HG03520 (cell line): ENCODE measurements around the gene ZNF652.
"Not testable (repeated sequence)": the region's sequence is repeated elsewhere in the genome, so short reads cannot be mapped to it uniquely, and the experiment has no call there.

Experiments used
- ATAC-seq: cut with Tn5 transposase; IDR thresholded peaks from one replicate; pipeline ENCODE4 v1.9.1; 2021; ENCODE audit warnings: mild to moderate bottlenecking, moderate library complexity; ENCODE audit not compliant: unreplicated experiment

ZNF652 gene

GRCh38 chr17:49277638-49278037, 84.4 kb downstream of the ZNF652 start:
- no peak for ATAC-seq

GRCh38 chr17:49275981-49276380, 86.1 kb downstream of the ZNF652 start:
- ATAC-seq: not testable (repeated sequence)

GRCh38 chr17:49269356-49269755, 92.7 kb downstream of the ZNF652 start:
- ATAC-seq: no peak

- ATAC-seq: no peak
These were observed 94.1 kb downstream of the ZNF652 start for GRCh38 chr17:49267912-49268311.

GRCh38 chr17:49266233-49266632, 95.8 kb downstream of the ZNF652 start:
- no peak for ATAC-seq

GRCh38 chr17:49261540-49261939, 100.5 kb downstream of the ZNF652 start:
- ATAC-seq: not testable (repeated sequence)

GRCh38 chr17:49260817-49261291, 101.2 kb downstream of the ZNF652 start:
- ATAC-seq: no peak

GRCh38 chr17:49260011-49260816, 101.8 kb downstream of the ZNF652 start:
- ATAC-seq: no peak

GRCh38 chr17:49259663-49260010, 102.4 kb downstream of the ZNF652 start:
- no peak for ATAC-seq

- no peak for ATAC-seq
These were observed 103.7 kb downstream of the ZNF652 start for GRCh38 chr17:49258394-49258793.

- ATAC-seq: no peak
These were observed 106.9 kb downstream of the ZNF652 start for GRCh38 chr17:49255125-49255524.

GRCh38 chr17:49254066-49254465, 108.0 kb downstream of the ZNF652 start:
- ATAC-seq: no peak

- no peak for ATAC-seq
These were observed 109.8 kb downstream of the ZNF652 start for GRCh38 chr17:49252148-49252695.

- ATAC-seq: no peak
These were observed 112.0 kb downstream of the ZNF652 start for GRCh38 chr17:49249890-49250522.

- ATAC-seq: no peak
These were observed 112.7 kb downstream of the ZNF652 start for GRCh38 chr17:49249292-49249794.

GRCh38 chr17:49247944-49248343, 114.1 kb downstream of the ZNF652 start:
- ATAC-seq: no peak

- no peak for ATAC-seq
These were observed 117.2 kb downstream of the ZNF652 start for GRCh38 chr17:49244839-49245238.
